HG03139 (cell line): ENCODE data around the gene CNOT10.
"Not testable (repeated sequence)": the region's sequence is repeated elsewhere in the genome, so short reads cannot be mapped to it uniquely, and the experiment has no call there.

Source experiments
- ATAC-seq: cut with Tn5 transposase; IDR thresholded peaks from one replicate; pipeline ENCODE4 v1.9.1; 2021; ENCODE audit not compliant: unreplicated experiment

The CNOT10 gene

DNA sequence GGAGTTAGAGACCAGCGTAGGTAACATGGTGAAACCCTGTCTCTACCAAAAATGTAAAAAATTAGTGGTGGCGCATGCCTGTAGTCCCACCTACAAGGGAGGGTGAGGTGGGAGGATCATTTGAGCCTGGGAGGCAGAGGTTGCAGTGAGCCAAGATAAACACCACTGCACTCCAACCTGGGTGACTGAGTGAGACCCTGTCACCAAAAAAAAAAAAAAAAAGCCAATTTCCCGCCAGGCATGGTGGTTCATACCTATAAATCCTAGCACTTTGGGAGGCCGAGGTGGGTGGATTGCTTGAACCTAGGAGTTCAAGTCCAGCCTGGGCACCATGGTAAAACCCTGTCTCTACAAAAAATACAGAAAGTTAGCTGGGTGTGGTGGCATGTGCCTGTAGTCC lies 6.9 kb downstream of the CNOT10 start:
- ATAC-seq: no peak

DNA sequence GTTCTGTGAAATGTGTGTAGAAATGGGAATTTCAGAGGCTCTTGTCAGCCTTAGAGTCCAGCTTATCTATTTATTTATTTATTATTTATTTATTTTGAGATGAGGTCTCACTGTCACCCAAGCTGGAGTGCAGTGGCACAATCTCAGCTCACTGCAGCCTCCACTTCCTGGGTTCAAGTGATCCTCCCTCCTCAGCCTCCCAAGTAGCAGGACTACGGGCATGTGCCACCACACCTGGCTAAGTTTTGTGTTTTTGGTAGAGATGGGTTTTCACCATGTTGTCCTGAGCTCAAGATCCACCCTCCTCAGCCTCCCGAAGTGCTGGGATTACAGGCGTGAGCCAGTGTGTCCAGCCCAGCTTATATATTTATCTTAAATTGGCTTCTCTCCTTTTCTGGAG lies 11.5 kb downstream of the CNOT10 start:
- no peak for ATAC-seq

DNA sequence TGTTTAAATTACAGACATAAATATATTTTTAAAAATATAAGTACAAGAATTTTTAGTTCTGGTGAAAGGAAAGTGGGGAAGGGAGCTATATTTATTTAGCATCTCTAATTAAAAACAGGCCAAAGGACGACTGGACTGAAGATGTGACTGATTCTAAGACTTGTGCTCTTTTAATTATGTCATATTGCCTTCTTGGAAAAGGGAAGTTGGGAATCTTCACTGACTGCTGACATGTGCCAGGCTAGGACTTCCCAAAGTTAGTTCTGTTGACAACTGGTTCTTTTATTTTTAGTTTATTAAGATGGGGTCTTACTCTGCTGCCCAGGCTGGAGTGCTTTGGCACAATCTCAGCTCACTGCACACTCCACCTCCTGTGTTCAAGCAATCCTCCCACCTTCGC lies 13.5 kb downstream of the CNOT10 start:
- ATAC-seq: no peak

DNA sequence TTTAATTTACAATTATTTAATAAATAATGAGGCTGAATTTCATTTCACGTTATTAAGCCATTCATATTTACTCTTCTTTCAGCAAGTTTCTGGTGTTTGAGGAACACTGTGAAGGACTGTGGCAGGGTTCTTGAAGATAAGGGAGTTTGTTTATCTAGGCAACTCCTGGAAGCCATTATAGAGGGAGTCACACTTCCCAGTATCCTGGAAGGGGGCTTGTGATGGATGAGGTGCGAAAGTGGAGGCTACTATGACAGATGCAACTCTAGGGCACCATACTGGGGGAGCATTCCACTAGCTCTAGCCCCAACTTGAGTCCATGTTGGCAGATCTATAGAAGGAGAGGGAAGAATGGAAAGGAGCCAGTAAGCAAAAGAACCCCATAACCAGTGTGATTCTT lies 14.4 kb downstream of the CNOT10 start:
- no peak for ATAC-seq

DNA sequence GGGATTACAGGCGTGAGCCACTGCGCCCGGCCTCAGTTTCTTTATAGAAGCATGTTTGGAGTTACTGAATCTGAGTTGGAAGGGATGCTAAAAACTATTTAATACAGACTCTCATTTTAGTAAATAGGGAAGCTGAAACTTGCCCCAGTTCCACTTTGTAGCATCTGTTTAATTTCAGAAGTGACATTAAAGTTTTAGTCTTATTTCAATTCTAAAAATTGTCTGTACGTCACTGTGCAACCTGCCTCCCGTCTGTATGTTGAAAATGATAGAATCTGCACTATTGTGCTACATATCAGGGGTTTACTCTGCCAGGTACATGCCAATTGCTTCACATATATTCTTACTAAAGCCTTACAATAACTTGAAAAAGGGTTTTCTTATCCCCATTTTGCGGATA lies 15.3 kb downstream of the CNOT10 start:
- no peak for ATAC-seq

DNA sequence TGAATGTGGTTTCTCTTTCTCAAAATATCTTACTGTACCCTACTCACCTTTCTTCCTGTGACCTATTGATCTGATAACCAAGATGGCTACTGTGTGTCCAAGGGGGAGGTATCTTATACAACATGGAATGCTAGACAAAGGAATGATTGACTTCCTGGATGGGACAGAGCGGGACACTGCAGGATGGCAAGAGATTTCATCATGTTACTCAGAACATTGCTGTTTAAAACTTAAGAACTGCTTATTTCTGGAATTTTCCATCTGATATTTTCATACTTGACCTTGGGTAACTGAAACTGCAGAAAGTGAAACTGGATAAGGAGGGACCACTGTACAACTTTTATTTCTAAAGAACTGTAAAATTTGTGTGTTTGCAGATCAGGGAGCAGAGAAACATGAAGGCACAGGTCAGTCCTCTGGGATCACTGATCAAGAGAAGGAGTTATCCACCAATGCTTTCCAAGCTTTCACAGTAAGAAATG lies 18.5 kb downstream of the CNOT10 start:
- no peak for ATAC-seq

DNA sequence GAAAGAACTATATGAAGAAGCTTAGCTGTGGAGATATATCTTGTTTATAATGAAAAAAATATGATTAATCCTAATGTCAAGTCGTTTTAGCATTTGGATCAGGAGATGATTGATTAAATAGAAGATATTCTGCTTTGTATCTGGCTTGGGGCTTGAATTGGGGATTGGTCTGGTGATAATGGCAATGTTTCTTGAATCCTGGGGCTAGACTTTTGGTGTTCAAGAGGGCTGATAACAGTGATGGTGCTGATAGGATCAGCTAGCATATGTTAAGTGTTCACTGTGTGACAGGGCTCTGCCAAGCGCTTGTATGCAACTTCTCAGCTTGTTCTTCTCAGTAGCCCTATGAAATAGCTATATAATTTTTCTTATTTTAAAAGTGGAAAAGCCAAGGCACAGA lies 20.2 kb downstream of the CNOT10 start:
- no peak for ATAC-seq

DNA sequence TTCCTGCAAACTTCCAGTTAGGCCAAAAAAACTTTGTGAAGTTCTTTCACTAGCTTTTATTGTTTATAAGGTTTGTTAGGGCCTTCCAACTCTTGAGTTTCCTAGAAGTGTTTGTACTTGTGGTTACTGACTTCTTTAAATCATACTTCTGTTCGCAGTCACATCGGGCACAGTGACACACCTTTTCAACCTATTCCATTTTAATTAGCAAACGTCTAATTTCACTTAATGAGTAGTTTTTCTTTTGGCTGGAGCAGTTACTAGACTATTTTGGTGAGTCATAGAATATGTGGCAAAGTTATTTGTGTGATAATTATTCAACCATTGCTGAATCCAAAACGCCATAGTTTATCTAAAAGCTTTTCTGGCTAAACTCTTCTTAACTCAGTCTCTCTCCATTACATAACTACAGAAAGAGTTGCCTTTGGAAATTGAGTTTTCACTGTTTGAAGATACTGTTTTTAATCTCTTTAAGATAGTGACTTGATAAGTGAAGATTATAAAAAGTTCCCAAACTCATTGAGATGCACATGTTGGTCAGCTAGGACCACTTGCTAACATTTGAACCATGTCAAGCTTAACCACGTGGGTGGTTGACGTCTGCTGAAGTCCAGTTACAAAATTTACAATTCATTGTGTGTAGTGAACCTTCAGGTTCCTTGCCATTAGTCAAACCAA lies 21.5 kb downstream of the CNOT10 start:
- no peak for ATAC-seq

DNA sequence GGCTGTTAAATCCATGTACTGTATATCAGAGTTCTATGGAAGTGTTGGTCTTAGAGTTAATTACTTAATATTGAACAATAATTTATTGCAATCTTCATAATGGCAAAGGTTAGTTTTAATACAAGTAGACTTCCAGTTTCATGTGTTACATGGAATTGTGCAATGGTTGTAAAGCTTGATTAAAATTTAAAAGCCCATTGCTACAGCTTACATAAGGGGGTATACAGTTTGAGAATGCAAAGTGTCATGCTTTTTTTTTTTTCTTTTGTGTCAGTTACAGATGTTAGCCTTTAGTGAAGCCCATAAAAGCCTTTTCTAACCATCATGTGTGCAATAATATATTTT lies 22.0 kb downstream of the CNOT10 start:
- ATAC-seq: no peak

DNA sequence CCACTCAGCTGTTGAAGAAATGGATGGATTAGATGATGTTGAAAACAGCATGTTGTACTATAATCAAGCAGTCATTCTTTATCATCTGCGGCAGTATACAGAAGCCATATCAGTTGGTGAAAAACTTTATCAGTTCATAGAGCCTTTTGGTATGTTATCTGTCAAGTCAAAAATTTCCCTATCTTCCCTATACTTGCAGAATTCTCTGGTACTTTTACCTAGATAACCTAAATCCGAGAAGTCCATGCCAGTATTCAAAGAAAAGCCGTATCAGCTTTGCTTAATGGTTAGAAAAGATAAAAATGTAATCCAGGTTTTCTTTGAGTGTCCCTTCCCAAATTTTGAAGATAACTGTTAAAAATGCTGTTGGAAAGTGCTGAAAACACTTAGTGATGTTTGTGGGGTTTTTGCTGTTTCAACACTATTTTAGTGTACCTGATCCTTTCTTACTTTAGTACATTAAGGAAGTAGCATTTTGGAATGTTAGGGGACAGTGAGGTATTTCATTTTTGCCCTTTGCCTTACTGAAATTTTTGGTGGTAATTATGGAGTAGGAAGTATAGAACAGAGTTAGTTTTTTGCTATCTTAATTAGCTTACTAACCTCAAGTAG lies 23.8 kb downstream of the CNOT10 start:
- no peak for ATAC-seq

DNA sequence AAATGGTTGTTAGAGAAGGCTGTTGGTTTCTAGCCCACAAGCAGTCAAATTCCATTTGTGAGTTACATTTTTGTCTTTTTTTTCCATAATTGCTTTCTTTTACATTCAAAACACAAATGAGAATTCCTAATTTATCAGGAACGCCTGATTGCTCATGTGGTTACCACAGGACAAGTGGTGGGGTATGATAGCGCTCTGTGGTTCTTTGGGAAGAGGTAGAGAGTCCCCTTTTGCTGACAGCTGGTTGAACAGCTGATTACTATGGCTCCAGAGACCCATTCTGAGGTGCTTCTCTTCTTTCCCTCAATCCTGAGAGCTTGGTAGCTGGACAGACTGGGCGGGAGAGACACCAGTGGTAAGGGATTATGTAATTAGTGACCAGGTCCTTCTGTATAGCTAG lies 24.4 kb downstream of the CNOT10 start:
- ATAC-seq: no peak

DNA sequence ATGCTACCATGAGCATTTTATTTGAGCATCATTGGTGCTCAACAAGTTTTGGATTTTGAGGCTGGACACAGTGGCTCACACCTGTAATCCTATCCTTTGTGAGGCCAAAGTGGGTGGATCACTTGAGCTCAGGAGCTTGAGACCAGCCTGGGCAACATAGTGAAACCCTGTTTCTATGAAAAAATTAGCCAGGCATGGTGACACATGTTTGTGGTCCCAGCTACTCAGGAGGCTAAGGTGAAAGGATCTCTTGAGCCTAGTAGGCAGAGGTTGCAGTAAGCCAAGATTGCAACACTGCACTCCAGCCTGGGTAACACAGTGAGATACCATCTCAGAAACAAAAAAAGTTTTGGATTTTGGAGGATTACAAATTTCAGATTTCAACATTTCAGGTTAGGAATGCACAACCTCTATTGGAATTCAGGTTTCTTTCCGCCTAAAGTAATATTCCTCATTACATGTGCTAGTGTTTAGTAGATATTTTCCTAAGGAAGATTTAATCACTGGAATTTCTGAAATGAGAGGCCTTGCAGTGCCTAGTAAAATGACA lies 27.6 kb downstream of the CNOT10 start:
- no peak for ATAC-seq

DNA sequence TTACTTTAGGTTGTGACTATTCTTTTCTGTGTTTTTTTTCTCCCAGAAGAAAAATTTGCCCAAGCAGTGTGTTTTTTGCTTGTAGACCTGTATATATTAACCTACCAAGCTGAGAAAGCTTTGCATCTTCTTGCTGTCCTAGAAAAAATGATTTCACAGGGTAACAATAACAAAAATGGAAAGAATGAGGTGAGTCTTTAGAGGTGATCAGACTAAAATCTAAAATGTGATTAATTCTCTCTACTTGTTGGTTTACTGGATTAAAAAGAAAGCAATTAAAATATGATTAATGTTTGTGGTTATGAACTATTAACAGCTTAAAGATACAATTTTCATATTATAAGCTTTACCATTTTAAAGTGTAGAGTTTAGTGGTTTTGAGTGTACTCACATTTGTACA lies 28.2 kb downstream of the CNOT10 start:
- no peak for ATAC-seq

DNA sequence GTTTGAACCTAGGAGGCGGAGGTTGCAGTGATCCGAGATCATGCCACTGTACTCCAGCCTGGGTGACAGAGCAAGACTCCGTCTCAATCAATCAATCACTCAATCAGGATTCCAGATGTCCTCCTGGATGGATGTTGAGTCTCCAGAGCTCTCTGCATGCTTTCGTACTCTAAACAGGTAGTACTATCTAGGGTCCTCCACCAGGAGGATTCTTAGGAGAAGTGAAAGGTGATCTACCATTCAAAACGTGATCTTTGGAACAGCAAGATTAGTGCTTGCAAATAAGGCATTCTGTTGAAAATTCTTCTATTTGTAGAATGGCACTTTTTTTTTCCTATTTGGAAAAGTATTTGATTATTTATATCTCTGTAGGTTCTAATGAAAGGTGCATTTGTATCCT lies 34.3 kb downstream of the CNOT10 start:
- no peak for ATAC-seq

DNA sequence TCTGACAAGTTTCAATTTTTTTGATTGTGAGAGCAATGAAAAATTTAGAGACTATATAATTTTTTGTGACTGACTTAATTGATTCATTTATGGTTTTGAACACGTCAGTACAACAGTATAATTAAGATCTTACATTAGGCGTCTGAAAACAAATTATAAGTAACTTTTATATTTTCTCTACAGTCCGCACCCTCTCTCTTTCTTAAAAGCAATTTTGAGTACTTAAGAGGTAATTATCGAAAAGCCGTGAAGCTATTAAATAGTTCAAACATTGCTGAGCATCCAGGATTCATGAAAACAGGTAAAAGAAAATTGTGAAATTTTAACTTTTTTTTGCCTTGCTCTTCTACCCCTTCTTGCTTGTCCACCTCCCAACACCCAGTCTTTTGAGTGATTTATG lies 34.9 kb downstream of the CNOT10 start:
- ATAC-seq: no peak

DNA sequence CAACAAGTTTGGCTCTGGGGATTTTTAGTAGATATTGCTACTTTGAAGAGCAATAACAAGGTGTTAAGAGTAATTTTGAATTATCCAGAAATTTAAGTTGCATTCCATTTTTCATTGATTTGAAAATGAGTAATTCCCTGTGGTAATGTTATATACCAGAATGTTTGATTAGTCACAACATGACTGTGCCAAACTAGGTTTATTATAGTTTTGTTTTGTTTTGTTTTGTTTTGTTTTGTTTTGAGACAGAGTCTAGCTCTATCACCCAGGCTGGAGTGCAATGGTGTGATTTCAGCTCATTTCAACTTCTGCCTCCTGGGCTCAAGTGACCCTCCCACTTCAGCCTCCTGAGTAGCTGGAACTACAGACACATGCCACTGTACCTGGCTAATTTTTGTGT lies 40.7 kb downstream of the CNOT10 start:
- no peak for ATAC-seq

DNA sequence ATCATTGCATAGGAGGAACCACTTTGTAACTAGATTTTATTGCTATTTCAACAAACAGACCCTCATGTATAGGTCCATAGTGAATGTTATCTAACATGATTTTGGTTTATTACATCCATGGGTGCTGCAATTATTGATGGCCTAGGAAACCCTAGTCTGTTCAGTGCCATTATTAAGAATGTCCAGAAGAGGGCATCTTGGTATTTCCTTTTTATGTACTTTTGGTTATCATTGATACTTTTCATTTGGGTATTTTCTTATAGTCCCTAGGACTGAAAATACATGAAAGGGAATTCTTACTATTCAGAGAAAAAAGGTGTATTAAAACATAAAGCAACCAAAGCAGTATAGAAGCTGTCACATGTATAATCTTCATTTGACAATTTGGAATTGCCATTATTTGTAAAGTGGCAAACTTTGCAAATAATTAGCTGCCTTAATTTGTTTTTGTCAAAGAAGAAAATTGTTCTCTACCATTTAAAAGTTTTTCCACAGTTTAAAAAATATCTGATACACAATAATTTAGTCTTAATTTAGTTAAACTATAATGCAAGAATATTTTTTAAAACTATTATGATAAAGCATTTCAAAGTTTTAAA lies 48.7 kb downstream of the CNOT10 start:
- no peak for ATAC-seq

DNA sequence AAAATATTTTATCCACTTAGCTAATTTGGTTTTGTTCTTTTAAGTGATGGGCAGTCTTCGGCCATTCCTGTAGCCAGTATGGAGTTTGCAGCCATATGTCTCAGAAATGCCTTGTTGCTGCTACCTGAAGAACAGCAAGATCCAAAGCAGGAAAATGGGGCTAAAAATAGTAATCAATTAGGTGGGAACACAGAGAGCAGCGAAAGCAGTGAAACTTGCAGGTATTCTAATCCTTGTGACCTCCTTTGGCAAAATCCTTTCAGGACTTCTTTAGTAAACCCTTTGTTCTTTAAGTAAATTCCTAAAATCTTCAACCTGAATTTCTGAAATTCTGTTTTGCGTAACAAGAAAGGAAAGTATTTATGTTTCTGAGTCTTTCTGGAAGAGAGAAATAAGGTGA lies 49.8 kb downstream of the CNOT10 start:
- no peak for ATAC-seq

DNA sequence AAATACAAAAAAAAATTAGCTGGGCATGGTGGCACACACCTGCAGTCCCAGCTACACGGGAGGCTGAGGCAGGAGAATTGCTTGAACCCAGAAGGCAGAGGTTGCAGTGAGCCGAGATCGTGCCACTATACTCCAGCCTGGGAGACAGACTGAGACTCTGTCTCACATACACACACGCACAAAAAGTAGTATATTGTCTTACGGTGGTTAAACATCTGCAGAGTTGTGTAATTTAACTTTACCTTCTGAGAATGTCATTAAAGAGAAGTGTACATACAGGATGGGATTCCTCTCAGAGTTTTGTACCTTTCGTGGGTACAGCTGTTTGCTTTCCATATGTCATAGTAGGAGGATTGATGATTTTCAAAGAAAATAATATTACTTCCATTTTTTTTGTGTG lies 58.5 kb downstream of the CNOT10 start:
- ATAC-seq: not testable (repeated sequence)

DNA sequence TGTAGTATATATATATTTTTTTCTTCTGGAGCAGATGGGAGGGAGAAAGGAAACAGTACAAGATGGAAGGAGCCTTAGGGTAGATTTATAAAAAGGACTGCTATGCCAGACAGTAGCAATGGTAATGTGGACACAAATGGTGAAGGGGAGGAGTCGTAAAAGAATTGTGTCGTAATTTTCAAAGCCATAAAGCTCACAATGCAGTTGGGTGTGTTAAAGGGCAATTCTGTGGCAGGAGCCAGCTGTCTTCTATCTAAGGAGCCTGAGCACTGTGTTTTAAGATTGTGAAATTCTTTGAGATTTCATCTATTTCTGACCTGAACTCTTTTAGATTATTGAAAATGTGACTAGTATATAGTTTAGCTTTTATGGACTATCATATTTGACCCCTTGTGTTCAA lies 58.9 kb downstream of the CNOT10 start:
- ATAC-seq: no peak

DNA sequence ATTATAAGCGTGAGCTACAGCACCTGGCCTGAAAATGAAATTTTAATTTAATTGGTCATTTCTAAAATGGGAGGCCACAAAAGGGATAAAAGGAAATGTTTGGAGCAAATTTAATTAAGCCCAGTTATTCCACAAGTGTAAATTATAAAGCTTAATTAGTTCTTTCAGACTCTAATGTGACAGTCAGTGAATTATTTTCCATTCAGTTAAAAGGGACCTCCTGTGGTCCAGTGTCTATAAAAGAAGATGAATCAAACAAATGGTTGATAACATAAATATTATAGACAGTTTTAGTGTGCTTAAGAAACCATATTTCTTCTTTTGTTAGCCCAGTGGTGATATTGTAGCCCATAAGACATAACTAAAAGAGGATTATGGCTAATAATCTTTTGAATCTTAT lies 66.4 kb downstream of the CNOT10 start:
- no peak for ATAC-seq

DNA sequence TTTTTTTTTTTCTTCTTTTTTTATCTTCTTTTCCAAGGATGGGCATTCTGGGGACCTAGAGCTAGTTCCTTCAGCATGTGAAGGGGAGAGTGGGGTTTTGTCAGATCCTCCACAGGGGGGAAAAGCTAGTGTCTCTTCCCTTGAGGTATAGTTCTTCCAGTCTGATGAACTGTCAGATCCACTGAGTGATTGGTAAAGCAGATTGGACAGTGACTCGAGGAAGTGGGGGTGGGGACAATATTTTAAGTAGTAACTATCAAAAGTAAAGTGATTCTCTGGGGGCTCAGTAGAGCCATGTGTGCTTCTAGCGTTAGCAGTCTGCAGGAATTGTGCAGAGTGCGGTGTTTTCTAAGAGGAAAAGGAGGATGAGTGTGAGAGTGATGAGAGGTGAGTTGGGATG lies 70.8 kb downstream of the CNOT10 start:
- ATAC-seq: no peak
